OCI-LY1 (cell line): Measurements from ENCODE around the gene SAXO2.
"Not testable (repeated sequence)": the region's sequence is repeated elsewhere in the genome, so short reads cannot be mapped to it uniquely, and the experiment has no call there.

Experiments used
- CTCF ChIP-seq: fragments of 200-600 bp; sonication (generic), shearing (Covaris generic); IDR thresholded peaks from 2 replicates; pipeline ENCODE4 v1.5.1; 2017; ENCODE audit warnings: mild to moderate bottlenecking, antibody characterized with exemption, low read length, moderate library complexity, mixed read lengths
- EZH2 ChIP-seq: fragments of 200-600 bp; sonication (generic), shearing (Covaris generic); IDR thresholded peaks from 2 replicates; pipeline ENCODE4 v1.8.0; 2017; ENCODE audit warnings: borderline replicate concordance, mixed run types, mild to moderate bottlenecking, antibody characterized with exemption, low read length, moderate library complexity, mixed read lengths

DNA sequence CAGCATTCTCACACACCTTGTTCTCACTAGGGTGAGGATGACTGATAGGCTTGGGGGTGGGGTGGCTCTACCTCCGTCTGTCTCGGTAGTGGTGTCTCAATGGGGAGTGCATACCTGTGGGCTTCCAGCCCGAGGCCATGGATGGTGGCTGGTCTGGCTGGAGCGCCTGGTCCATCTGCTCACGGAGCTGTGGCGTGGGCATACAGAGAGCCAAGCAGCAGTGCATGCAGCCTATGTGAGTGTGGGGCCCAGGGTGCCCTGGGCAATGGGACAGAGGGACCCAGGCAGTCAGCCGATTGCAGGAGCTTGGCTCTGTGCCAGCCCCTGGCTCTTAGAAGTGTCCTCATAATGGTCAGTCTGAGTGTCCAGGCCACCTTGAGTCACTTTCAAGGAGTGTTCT, 54.9 kb downstream of the SAXO2 start:
- not testable (repeated sequence) for TF ChIP-seq CTCF, EZH2
